ENCODE data around the gene KCNQ1. TPM values are rescaled to one million over a fixed set of nuclear protein-coding genes. Genes with fewer than 3 reads are reported as not detected.

The KCNQ1 gene
- total RNA-seq, 4 donors from 2014 or later, result 2.6 to 12.7 (median 4.9) TPM

DNA sequence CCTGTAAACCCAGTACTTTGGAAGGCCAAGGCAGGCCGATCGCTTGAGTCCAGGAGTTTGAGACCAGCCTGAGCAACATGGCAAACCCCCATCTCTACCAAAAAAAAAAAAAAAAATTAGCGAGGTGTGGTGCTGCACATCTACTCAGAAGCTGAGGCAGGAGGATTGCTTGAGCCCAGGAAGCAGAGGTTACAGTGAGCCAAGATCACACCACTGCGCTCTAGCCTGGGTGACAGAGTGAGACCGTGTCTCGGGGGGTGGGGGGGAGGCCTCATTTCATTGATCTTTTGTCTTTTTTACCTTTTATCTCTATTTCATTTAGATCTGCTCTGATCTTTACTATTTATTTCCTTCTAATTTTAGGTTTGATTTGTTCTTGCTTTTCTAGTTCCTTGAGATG lies 203.1 kb downstream of the KCNQ1 start:
- Histone ChIP-seq H3K4me1 (no peaks in the 10 kb centered on the region), H3K36me3 (no peaks in the 10 kb centered on the region), H3K4me3 (no peak overlapping the region), H3K9me3 (peaks cover 0 to 98% (median 0%) of the 10 kb centered on the region in 3 donors), H3K27ac (no peak overlapping the region), H3K27me3 (no peaks in the 10 kb centered on the region)
- ATAC-seq, result no peak
- no peak for TF ChIP-seq POLR2AphosphoS5 (IDR thresholded peaks at IDR 0.05)
- no peak for TF ChIP-seq POLR2A (IDR thresholded peaks at IDR 0.05)
- TF ChIP-seq, protein P1, sequence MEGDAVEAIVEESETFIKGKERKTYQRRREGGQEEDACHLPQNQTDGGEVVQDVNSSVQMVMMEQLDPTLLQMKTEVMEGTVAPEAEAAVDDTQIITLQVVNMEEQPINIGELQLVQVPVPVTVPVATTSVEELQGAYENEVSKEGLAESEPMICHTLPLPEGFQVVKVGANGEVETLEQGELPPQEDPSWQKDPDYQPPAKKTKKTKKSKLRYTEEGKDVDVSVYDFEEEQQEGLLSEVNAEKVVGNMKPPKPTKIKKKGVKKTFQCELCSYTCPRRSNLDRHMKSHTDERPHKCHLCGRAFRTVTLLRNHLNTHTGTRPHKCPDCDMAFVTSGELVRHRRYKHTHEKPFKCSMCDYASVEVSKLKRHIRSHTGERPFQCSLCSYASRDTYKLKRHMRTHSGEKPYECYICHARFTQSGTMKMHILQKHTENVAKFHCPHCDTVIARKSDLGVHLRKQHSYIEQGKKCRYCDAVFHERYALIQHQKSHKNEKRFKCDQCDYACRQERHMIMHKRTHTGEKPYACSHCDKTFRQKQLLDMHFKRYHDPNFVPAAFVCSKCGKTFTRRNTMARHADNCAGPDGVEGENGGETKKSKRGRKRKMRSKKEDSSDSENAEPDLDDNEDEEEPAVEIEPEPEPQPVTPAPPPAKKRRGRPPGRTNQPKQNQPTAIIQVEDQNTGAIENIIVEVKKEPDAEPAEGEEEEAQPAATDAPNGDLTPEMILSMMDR (IDR thresholded peaks at IDR 0.05), result no peak
- TF ChIP-seq EP300 (IDR thresholded peaks at IDR 0.05), result no peak
- WGBS, 2 donors (ENCODE audit: low coverage in 1 of 2), result 100% methylated on average over 1 of the region's 6 CpGs; no CpG with 5 or more reads in 1 of the 2 donors

DNA sequence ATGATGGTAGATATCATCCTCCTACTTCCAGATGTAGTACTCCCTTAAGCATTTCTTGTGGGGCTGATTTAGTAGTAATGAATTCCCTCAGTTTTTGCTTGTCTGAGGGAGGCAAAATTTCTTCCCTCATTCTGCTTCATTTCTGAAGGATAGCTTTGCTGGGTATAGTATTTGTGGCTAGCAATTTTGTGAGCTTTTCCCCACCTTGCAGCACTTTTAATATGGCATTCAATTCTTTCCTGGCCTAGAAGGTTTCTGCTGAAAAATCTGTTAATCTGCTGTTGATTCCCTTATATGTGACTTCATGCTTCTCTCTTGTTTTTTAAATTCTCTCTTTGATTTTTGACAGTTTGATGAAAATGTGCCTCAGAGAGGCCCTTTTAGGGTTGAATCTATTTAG lies 204.6 kb downstream of the KCNQ1 start:
- no peak overlapping the region for H3K27ac ChIP-seq
- ATAC-seq, result no peak
- H3K4me1 ChIP-seq, result no peaks in the 10 kb centered on the region
- no peaks in the 10 kb centered on the region for H3K36me3 ChIP-seq
- peaks cover 0 to 98% (median 0%) of the 10 kb centered on the region in 3 donors for H3K9me3 ChIP-seq
- TF ChIP-seq EP300 (IDR thresholded peaks at IDR 0.05), result no peak
- TF ChIP-seq POLR2AphosphoS5 (IDR thresholded peaks at IDR 0.05), result no peak
- no peak for TF ChIP-seq POLR2A (IDR thresholded peaks at IDR 0.05)
- TF ChIP-seq, protein P1 (IDR thresholded peaks at IDR 0.05), result no peak
- no peaks in the 10 kb centered on the region for H3K27me3 ChIP-seq
- H3K4me3 ChIP-seq, result no peak overlapping the region

DNA sequence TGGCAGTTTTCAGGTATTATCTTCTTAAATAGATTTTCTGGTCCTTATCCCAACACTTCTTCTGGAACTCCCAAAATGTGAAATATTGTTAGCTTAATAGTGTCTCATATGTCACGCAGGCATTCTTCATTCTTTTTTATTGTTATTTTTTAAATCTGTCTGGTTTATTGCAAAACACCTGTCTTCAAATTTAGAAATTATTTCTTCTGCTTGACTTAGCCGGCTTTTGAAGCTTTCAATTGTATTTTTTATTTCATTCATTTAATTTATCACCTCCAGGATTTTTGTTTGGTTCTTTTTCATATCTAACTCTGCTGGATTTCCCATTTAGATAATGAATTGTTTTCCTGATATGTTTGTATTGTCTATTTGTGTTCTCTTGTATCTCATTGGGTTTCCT lies 205.0 kb downstream of the KCNQ1 start:
- H3K9me3 ChIP-seq, result peaks cover 0 to 98% (median 0%) of the 10 kb centered on the region in 3 donors
- WGBS, 2 donors (ENCODE audit: low coverage in 1 of 2), result 90 to 97% methylated on average over 2 of the region's 2 CpGs
- H3K27me3 ChIP-seq, result no peaks in the 10 kb centered on the region

DNA sequence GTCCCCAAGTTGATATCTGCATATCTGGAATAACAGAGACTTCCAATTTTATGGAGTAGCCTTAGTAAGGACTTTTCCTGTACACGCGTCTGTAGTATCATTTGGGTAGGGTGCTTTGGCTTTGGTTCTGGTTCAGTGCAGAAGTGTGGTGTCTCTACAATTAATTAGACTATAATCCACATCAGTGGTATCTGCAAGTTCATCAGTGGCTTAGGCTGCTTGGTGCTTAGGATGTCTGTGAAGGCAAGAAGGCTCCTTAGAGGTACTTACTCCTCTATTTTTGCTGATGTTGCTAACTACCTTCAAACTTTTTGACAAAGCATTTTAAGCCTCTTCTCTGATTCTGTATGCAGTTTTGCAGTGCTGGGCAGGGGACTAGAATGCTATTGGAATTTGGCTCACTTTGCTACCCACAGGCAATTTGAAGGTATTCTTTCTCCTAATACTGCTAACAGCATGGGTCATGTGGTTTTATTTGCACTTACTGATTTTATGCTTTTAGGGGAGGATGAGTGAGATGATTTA lies 205.6 kb downstream of the KCNQ1 start:
- TF ChIP-seq, protein P1 (IDR thresholded peaks at IDR 0.05), result no peak
- TF ChIP-seq EP300 (IDR thresholded peaks at IDR 0.05) (no peak), POLR2A (IDR thresholded peaks at IDR 0.05) (no peak), POLR2AphosphoS5 (IDR thresholded peaks at IDR 0.05) (no peak)
- H3K36me3 ChIP-seq, result no peaks in the 10 kb centered on the region
- no peak for ATAC-seq
- H3K27me3 ChIP-seq, result no peaks in the 10 kb centered on the region
- H3K27ac ChIP-seq, result no peak overlapping the region
- no peaks in the 10 kb centered on the region for H3K4me1 ChIP-seq
- WGBS, 2 donors (ENCODE audit: low coverage in 1 of 2), result 100% methylated on average over 2 of the region's 2 CpGs; no CpG with 5 or more reads in 1 of the 2 donors
- peaks cover 0 to 98% (median 0%) of the 10 kb centered on the region in 3 donors for H3K9me3 ChIP-seq
- H3K4me3 ChIP-seq, result no peak overlapping the region

More for the DNA sequence above, 205.0 kb downstream of the KCNQ1 start:
- Histone ChIP-seq H3K4me3 (no peak overlapping the region), H3K36me3 (no peaks in the 10 kb centered on the region), H3K27ac (no peak overlapping the region), H3K4me1 (no peaks in the 10 kb centered on the region)
- TF ChIP-seq, protein P1 (IDR thresholded peaks at IDR 0.05), result no peak
- TF ChIP-seq POLR2A (IDR thresholded peaks at IDR 0.05), result no peak
- no peak for TF ChIP-seq EP300 (IDR thresholded peaks at IDR 0.05)
- TF ChIP-seq POLR2AphosphoS5 (IDR thresholded peaks at IDR 0.05), result no peak
- no peak for ATAC-seq

DNA sequence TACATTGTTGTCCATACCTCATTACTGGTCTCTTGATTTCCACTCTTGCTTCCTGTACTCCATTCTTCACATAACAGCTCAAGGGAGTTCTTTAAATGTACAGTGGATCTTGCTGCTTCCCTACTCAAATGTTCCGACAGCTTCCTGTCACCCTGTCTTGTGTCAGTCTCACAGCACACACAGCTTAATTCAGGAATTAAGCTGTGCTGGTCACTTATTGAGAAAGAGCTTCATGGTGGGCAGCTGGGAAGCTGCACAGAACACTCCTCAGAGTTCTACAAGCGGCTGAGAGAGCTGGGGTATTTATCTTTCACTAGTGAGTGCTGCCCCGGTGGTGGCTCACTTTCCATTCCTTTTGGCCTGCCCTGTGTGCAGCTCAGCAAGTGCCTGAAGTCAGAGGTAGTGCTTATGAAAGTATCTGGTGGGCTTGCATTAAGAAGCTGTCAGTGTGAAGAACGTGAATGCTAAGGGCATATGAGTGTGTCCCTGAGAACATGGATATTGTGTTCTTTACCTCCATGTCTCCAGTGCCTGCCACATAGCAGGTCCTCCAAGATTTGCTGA lies 206.3 kb downstream of the KCNQ1 start:
- TF ChIP-seq, protein P1 (IDR thresholded peaks at IDR 0.05), result no peak
- TF ChIP-seq POLR2A (IDR thresholded peaks at IDR 0.05), result no peak
- TF ChIP-seq EP300 (IDR thresholded peaks at IDR 0.05), result no peak
- H3K27me3 ChIP-seq, result no peaks in the 10 kb centered on the region
- H3K9me3 ChIP-seq, result peaks cover 0 to 98% (median 0%) of the 10 kb centered on the region in 3 donors
- no peak overlapping the region for H3K4me3 ChIP-seq
- H3K4me1 ChIP-seq, result no peaks in the 10 kb centered on the region
- no peaks in the 10 kb centered on the region for H3K36me3 ChIP-seq
- no peak for ATAC-seq
- 80 to 83% methylated on average over 1 to 2 of the region's 4 CpGs for WGBS, 2 donors (ENCODE audit: low coverage in 1 of 2)
- H3K27ac ChIP-seq, result no peak overlapping the region

Measured in gastroesophageal sphincter (tissue), 4 donors.